Esophagus squamous epithelium (tissue), 5 donors: ENCODE measurements around the gene KCTD1. TPM values are rescaled to one million over a fixed set of nuclear protein-coding genes. Genes with fewer than 3 reads are reported as not detected.

Source experiments
- DNase-seq: peaks from one replicate; lab custom pipeline; 2025; lab: John Stamatoyannopoulos, UW
- H3K27ac ChIP-seq, 4 donors: fragments of 200-600 bp; sonication (generic); one replicate each; pipeline ENCODE4 v1.5.1; 2016 to 2019; ENCODE audit warnings: mild to moderate bottlenecking in 1 of 4
- H3K27me3 ChIP-seq, 4 donors: fragments of 200-600 bp; sonication (generic); 1 replicate in 3 of 4; 2 replicates in 1 of 4; pipeline versions ENCODE4 v1.5.1 to v1.6.0; 2017 to 2021; ENCODE audit warnings: antibody characterized with exemption in 1 of 4
- H3K36me3 ChIP-seq, 3 donors: fragments of 200-600 bp; sonication (generic); one replicate each; pipeline ENCODE4 v1.5.1; 2016 to 2019
- H3K4me1 ChIP-seq, 3 donors: fragments of 200-600 bp; sonication (generic); one replicate each; pipeline ENCODE4 v1.5.1; 2017 to 2019
- H3K4me3 ChIP-seq, 4 donors: fragments of 200-600 bp; sonication (generic); 1 replicate in 3 of 4; 2 replicates in 1 of 4; pipeline ENCODE4 v1.5.1; 2016 to 2019; ENCODE audit warnings: mild to moderate bottlenecking in 2 of 4, moderate library complexity in 1 of 4
- H3K9me3 ChIP-seq, 3 donors: fragments of 200-600 bp; sonication (generic); one replicate each; pipeline ENCODE4 v1.5.1; 2016 to 2019
- CTCF ChIP-seq, 6 experiments: fragments of 450-650 bp in 4 of 6; fragments of 200-600 bp in 2 of 6; sonication (generic) in 2 of 6; IDR thresholded peaks; one replicate each; pipeline ENCODE4 v1.5.1; 2016 to 2019; ENCODE audit warnings: antibody characterized with exemption in 6 of 6, mild to moderate bottlenecking in 4 of 6, moderate library complexity in 4 of 6
- POLR2A ChIP-seq, 4 donors: fragments of 450-650 bp; IDR thresholded peaks; one replicate each; pipeline ENCODE4 v1.6.1; 2017; ENCODE audit warnings: antibody characterized with exemption in 4 of 4, mild to moderate bottlenecking in 4 of 4, moderate library complexity in 3 of 4
- WGBS, 2 donors: methylation state at CpG; one replicate each; pipeline ENCODE4 v1.1.5; 2018; 5-methylcytosine and 5-hydroxymethylcytosine counted together
- intact Hi-C: fragments of 100-400 bp; cut with DNase I; formaldehyde crosslinking; loops from one replicate; pipeline ENCODE4 v1.15.0; 2022
- small RNA-seq, 4 donors: library from RNA; depleted of rRNA; stranded (forward); fragments of <200 nt; gene quantifications; one replicate each; pipeline ENCODE3, GENCODE V24; 2016
- total RNA-seq, 4 donors: library from RNA; depleted of rRNA; stranded (reverse); fragments of >200 nt; gene quantifications; one replicate each; pipeline ENCODE4 v1.1.0, GENCODE V29; 2016
- donor health status: DM: yes; HTN: yes; CAD: no.

Gene KCTD1
- total RNA-seq, 4 donors from 2014 or later, result 46.0 to 67.1 (median 56.6) TPM

- Histone ChIP-seq H3K27ac (peak overlapping the region; percentile 56 to 73 (median 61)), H3K36me3 (no peaks in the 10 kb centered on the region), H3K4me3 (no peak overlapping the region), H3K27me3 (no peaks in the 10 kb centered on the region), H3K9me3 (no peaks in the 10 kb centered on the region), H3K4me1 (peaks cover 0 to 33% (median 8%) of the 10 kb centered on the region in 3 donors)
- WGBS, 2 donors, result 39 to 49% methylated on average over 14 to 15 of the region's 16 CpGs
- TF ChIP-seq CTCF (IDR thresholded peaks at IDR 0.05), result no peak
- TF ChIP-seq POLR2A (IDR thresholded peaks at IDR 0.05), result no peak
- intact Hi-C loops, result loop anchor here (10.0 kb wide), 1 partner anchor 247 kb away; no protein-coding TSS in a partner anchor
- no peak for DNase-seq
Observed at GRCh38 chr18:26407736-26408601, 140.4 kb downstream of the KCTD1 start.

GRCh38 chr18:26406854-26407517, 141.4 kb downstream of the KCTD1 start:
- WGBS, 2 donors, result 50 to 58% methylated on average over 13 to 15 of the region's 15 CpGs
- Histone ChIP-seq H3K27ac (peak overlapping the region in 2 of 4 donors; percentile 63 to 73), H3K36me3 (no peaks in the 10 kb centered on the region), H3K4me3 (no peak overlapping the region), H3K4me1 (peaks cover 0 to 33% (median 8%) of the 10 kb centered on the region in 3 donors), H3K9me3 (no peaks in the 10 kb centered on the region), H3K27me3 (no peaks in the 10 kb centered on the region)
- DNase-seq, result no peak
- no peak for TF ChIP-seq POLR2A (IDR thresholded peaks at IDR 0.05)
- TF ChIP-seq CTCF (IDR thresholded peaks at IDR 0.05), result no peak
- intact Hi-C loops, result loop anchor here (10.0 kb wide), 1 partner anchor 248 kb away; no protein-coding TSS in a partner anchor

- DNase-seq, result no peak
- no peak overlapping the region for H3K4me3 ChIP-seq
- TF ChIP-seq CTCF (IDR thresholded peaks at IDR 0.05) (no peak), POLR2A (IDR thresholded peaks at IDR 0.05) (no peak)
- 63 to 91% methylated on average over 3 to 4 of the region's 12 CpGs for WGBS, 2 donors
- H3K27me3 ChIP-seq, result no peaks in the 10 kb centered on the region
- peaks cover 0 to 33% (median 8%) of the 10 kb centered on the region in 3 donors for H3K4me1 ChIP-seq
- H3K9me3 ChIP-seq, result no peaks in the 10 kb centered on the region
- intact Hi-C loops, result loop anchor here (10.0 kb wide), 1 partner anchor 248 kb away; no protein-coding TSS in a partner anchor
- H3K36me3 ChIP-seq, result no peaks in the 10 kb centered on the region
- no peak overlapping the region for H3K27ac ChIP-seq
Observed at GRCh38 chr18:26406324-26406723, 142.0 kb downstream of the KCTD1 start.

- Histone ChIP-seq H3K27me3 (no peaks in the 10 kb centered on the region), H3K4me1 (peaks cover 0 to 33% (median 8%) of the 10 kb centered on the region in 3 donors), H3K27ac (no peak overlapping the region), H3K9me3 (no peaks in the 10 kb centered on the region), H3K36me3 (no peaks in the 10 kb centered on the region), H3K4me3 (no peak overlapping the region)
- 55 to 100% methylated on average over 1 to 4 of the region's 5 CpGs for WGBS, 2 donors
- TF ChIP-seq CTCF (IDR thresholded peaks at IDR 0.05), result peak in 4 of 6 experiments; percentile 15 to 51 (median 22)
- TF ChIP-seq POLR2A (IDR thresholded peaks at IDR 0.05), result no peak
- intact Hi-C loops, result loop anchor here (10.0 kb wide), 1 partner anchor 250 kb away; no protein-coding TSS in a partner anchor
- no peak for DNase-seq
Observed at GRCh38 chr18:26405190-26405801, 143.1 kb downstream of the KCTD1 start.

Small RNA genes lying within 50 kb of the gene (small RNA-seq; reads per million reads assigned to genes)
- 0 reads per million in 4 donors for gene MIR8057
